ENCODE results near the gene PTCD2.

The PTCD2 gene

DNA sequence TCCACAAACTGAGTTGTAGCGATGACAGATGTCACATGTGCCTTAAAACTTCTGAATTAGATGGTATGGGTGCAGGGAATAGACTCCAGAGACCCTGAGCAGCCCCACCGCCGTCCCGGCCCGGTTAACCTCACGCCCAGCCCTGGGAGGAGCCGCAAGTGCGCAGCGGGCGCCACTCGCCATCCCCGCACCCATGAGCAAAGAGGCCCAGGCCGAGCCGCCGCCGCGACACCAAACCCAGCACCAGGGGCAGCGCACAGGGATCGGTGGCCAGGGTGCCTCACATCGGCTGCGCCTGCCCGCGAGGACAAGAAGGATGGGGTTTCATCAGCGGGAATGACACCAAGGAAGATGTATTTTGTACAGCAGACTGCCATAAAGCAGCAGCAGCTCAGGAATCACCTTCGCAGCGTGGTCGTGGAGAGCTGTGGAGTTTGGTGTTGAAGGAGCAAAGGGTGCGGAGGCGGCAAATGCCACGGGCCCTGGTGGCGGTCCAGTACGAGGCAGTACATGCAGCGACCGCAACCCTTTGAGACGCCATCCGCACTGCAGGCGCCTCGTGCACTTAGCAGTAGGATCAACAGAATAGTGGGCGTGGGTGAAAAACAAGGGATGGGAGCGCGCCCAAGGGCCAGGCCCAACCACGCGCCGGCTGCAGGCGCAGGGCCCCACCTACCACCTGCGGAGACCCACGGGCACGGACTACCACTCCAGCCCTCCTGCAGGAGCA, 97.3 kb downstream of the PTCD2 start:
- no peak for DNase-seq (ENCODE audit: low spot score)
